HG03520 (cell line): ENCODE results near the gene SNAPC3.
"Not testable (repeated sequence)": the region's sequence is repeated elsewhere in the genome, so short reads cannot be mapped to it uniquely, and the experiment has no call there.

Source experiments
- ATAC-seq: cut with Tn5 transposase; IDR thresholded peaks from one replicate; pipeline ENCODE4 v1.9.1; 2021; ENCODE audit warnings: mild to moderate bottlenecking, moderate library complexity; ENCODE audit not compliant: unreplicated experiment

SNAPC3 gene

GRCh38 chr9:15421990-15422371, 695 bp upstream of the SNAPC3 start:
- ATAC-seq, result no peak

- ATAC-seq, result no peak
Measured at GRCh38 chr9:15423231-15423985, 732 bp downstream of the SNAPC3 start.

- peak; percentile 25 for ATAC-seq
Measured at GRCh38 chr9:15426019-15426418, 3.3 kb downstream of the SNAPC3 start.

- not testable (repeated sequence) for ATAC-seq
Measured at GRCh38 chr9:15427702-15428101, 5.0 kb downstream of the SNAPC3 start.

GRCh38 chr9:15430920-15431844, 8.5 kb downstream of the SNAPC3 start:
- no peak for ATAC-seq

GRCh38 chr9:15433191-15433590, 10.5 kb downstream of the SNAPC3 start:
- ATAC-seq, result no peak

GRCh38 chr9:15433661-15434060, 11.0 kb downstream of the SNAPC3 start:
- no peak for ATAC-seq

GRCh38 chr9:15438891-15439290, 16.2 kb downstream of the SNAPC3 start:
- no peak for ATAC-seq

- not testable (repeated sequence) for ATAC-seq
Measured at GRCh38 chr9:15441841-15442240, 19.2 kb downstream of the SNAPC3 start.

- ATAC-seq, result not testable (repeated sequence)
Measured at GRCh38 chr9:15442264-15442663, 19.6 kb downstream of the SNAPC3 start.

GRCh38 chr9:15444141-15444540, 21.5 kb downstream of the SNAPC3 start:
- ATAC-seq, result no peak

GRCh38 chr9:15453956-15454355, 31.3 kb downstream of the SNAPC3 start:
- no peak for ATAC-seq

GRCh38 chr9:15461056-15461455, 38.4 kb downstream of the SNAPC3 start:
- ATAC-seq, result no peak

GRCh38 chr9:15461601-15462000, 38.9 kb downstream of the SNAPC3 start:
- ATAC-seq, result no peak

GRCh38 chr9:15468145-15468544, 45.5 kb downstream of the SNAPC3 start:
- no peak for ATAC-seq

GRCh38 chr9:15469406-15469805, 46.7 kb downstream of the SNAPC3 start:
- no peak for ATAC-seq

- ATAC-seq, result no peak
Measured at GRCh38 chr9:15469862-15470261, 47.2 kb downstream of the SNAPC3 start.

GRCh38 chr9:15475923-15476536, 53.4 kb downstream of the SNAPC3 start:
- ATAC-seq, result no peak

GRCh38 chr9:15480028-15480427, 57.4 kb downstream of the SNAPC3 start:
- ATAC-seq, result no peak

GRCh38 chr9:15482146-15482545, 59.5 kb downstream of the SNAPC3 start:
- ATAC-seq, result no peak

- no peak for ATAC-seq
Measured at GRCh38 chr9:15484802-15485201, 62.1 kb downstream of the SNAPC3 start.
